Measurements from ENCODE around the gene KRTAP10-8.

KRTAP10-8 gene, protein sequence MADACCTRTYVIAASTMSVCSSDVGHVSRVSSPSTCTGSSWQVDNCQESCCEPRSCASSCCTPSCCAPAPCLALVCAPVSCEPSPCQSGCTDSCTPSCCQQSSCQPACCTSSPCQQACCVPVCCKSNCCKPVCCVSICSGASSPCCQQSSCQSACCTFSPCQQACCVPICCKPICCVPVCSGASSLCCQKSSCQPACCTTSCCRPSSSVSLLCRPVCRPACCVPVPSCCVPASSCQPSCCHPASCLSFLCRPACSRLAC

DNA sequence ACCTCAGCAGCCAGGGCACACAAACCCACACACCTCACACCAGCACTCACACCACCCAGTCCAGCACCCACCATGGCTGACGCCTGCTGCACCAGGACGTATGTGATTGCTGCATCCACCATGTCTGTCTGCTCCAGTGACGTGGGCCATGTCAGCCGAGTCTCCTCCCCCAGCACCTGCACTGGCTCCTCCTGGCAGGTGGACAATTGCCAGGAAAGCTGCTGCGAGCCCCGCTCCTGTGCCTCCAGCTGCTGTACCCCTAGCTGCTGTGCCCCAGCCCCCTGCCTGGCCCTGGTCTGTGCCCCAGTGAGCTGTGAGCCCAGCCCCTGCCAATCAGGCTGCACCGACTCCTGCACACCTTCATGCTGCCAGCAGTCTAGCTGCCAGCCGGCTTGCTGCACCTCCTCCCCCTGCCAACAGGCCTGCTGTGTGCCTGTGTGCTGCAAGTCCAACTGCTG, at the start of gene KRTAP10-8:
Gene KRTAP10-8 (plus strand): TSS at position 51 of the 458 bp plus-strand sequence. CDS start 22 bp downstream, at position 73.
- H3K9ac ChIP-seq (ENCODE audit: low read length in 2 of 2), result no peak within 1 kb of the TSS
- H3K27me3 ChIP-seq (ENCODE audit: control insufficient read depth in 1 of 2, insufficient read depth in 2 of 2, low read length in 2 of 2), result peaks cover 2 to 6% of the 10 kb centered on the region in 2 donors
- H3K9me3 ChIP-seq (ENCODE audit: control insufficient read depth in 2 of 2, low read length in 2 of 2), result peaks cover 3 to 6% of the 10 kb centered on the region in 2 donors
- H3K36me3 ChIP-seq (ENCODE audit: control insufficient read depth in 2 of 2, insufficient read depth in 2 of 2, low read length in 2 of 2), result no peaks in the 10 kb centered on the region
- H3K4me3 ChIP-seq (ENCODE audit: low read length in 2 of 2), result no peak within 1 kb of the TSS
- H3K27ac ChIP-seq (ENCODE audit: low read length), result no peak within 1 kb of the TSS
- H3K4me1 ChIP-seq (ENCODE audit: control insufficient read depth, insufficient read depth, low read length), result no peaks in the 10 kb centered on the region

DNA sequence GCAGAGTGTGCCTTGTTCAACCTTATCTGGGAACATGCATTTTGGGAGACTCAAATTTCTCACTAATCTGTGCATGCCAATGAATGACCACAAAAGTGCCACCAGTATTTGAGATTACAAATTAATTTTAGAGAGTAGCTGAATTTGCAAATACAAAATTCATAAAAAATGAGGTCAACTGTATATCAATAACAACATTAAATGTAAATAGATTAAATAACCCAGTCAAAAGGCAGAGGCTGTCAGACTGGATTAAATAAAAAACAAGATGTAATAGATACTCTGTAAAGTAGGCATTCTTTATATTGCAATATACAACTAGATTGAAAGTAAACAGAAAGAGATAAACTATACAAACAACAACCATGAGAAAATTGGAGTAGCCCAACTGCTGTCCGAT, 47.8 kb upstream of the KRTAP10-8 start:
- Histone ChIP-seq H3K27ac (ENCODE audit: low read length) (no peak overlapping the region), H3K9ac (ENCODE audit: low read length in 2 of 2) (no peak overlapping the region), H3K27me3 (ENCODE audit: control insufficient read depth in 1 of 2, insufficient read depth in 2 of 2, low read length in 2 of 2) (peaks cover 0 to 2% of the 10 kb centered on the region in 2 donors), H3K36me3 (ENCODE audit: control insufficient read depth in 2 of 2, insufficient read depth in 2 of 2, low read length in 2 of 2) (no peaks in the 10 kb centered on the region), H3K9me3 (ENCODE audit: control insufficient read depth in 2 of 2, low read length in 2 of 2) (peaks cover 0 to 2% of the 10 kb centered on the region in 2 donors), H3K4me3 (ENCODE audit: low read length in 2 of 2) (no peak overlapping the region), H3K4me1 (ENCODE audit: control insufficient read depth, insufficient read depth, low read length) (no peaks in the 10 kb centered on the region)

DNA sequence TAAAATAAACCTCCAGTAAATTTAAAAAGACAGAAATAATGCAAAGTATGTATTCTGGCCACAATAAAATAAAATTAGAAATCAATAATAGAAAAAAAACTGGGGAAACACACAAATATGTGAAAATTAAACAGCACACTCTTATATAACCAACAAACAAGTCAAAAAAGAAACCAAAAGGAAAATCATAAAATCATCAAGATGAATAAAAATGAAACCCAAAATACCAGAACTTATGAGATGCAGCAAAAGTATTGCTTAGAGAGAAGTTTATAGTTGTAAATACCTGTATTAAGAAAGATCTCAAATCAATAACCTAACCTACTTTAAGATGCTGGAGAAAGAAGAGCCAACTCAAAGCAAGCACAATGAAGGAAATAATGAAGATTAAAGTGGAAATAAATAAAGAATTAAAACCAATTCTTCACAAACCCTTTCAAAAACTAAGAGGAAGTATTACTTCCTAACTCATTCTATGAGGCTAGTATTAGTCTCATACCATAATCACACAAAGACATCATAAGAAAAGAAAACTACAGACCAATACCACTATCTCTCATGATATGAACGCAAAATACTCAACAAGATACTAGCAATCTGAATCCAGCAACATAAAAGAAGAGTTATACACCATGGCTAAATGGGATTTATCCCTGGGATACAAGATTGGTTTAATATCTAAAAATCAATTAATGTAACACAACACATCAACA, 46.8 kb upstream of the KRTAP10-8 start:
- Histone ChIP-seq H3K9ac (ENCODE audit: low read length in 2 of 2) (no peak overlapping the region), H3K4me3 (ENCODE audit: low read length in 2 of 2) (no peak overlapping the region), H3K4me1 (ENCODE audit: control insufficient read depth, insufficient read depth, low read length) (no peaks in the 10 kb centered on the region), H3K27ac (ENCODE audit: low read length) (no peak overlapping the region), H3K36me3 (ENCODE audit: control insufficient read depth in 2 of 2, insufficient read depth in 2 of 2, low read length in 2 of 2) (no peaks in the 10 kb centered on the region), H3K9me3 (ENCODE audit: control insufficient read depth in 2 of 2, low read length in 2 of 2) (no peaks in the 10 kb centered on the region), H3K27me3 (ENCODE audit: control insufficient read depth in 1 of 2, insufficient read depth in 2 of 2, low read length in 2 of 2) (peaks cover 0 to 5% of the 10 kb centered on the region in 2 donors)

GRCh38 chr21:44566403-44566802, 45.5 kb upstream of the KRTAP10-8 start:
- H3K4me3 ChIP-seq (ENCODE audit: low read length in 2 of 2), result no peak overlapping the region
- H3K9me3 ChIP-seq (ENCODE audit: control insufficient read depth in 2 of 2, low read length in 2 of 2), result peaks cover 0 to 4% of the 10 kb centered on the region in 2 donors
- no peak overlapping the region for H3K27ac ChIP-seq (ENCODE audit: low read length)
- no peaks in the 10 kb centered on the region for H3K36me3 ChIP-seq (ENCODE audit: control insufficient read depth in 2 of 2, insufficient read depth in 2 of 2, low read length in 2 of 2)
- H3K4me1 ChIP-seq (ENCODE audit: control insufficient read depth, insufficient read depth, low read length), result no peaks in the 10 kb centered on the region
- no peak overlapping the region for H3K9ac ChIP-seq (ENCODE audit: low read length in 2 of 2)
- peaks cover 0 to 5% of the 10 kb centered on the region in 2 donors for H3K27me3 ChIP-seq (ENCODE audit: control insufficient read depth in 1 of 2, insufficient read depth in 2 of 2, low read length in 2 of 2)

DNA sequence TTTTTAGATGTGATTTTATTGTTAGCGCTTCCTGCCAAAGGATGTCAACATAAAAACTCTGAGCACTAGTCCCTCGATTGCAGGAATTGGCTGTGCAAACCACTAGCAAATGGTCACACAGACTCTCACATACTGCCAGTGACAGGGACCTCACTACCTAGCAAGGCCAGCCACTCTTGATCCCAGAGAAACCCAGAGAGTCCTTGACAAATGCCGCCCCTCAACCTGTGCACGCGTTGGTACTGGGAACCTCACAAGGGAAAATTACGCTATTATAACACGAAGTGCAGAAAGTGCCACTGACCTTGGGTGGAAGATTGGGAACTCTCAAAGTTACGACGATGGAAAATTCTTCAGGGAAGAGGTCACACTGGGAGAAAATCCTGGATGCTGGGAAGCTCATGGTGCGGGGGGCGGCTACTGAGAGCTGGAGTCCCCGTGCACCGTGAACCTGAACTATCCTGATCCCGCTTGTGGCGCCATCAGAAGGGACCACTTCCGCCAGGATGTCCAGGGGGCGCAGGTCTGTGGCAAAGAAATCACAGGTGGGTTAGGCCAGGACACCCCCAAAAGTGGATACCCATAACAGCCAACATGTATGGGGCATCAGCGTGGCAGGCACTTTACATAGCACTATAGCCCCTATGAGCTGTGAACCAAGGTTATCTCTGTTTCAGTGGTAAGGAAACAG, 44.3 kb upstream of the KRTAP10-8 start:
- Histone ChIP-seq H3K9me3 (ENCODE audit: control insufficient read depth in 2 of 2, low read length in 2 of 2) (peaks cover 0 to 9% of the 10 kb centered on the region in 2 donors), H3K27me3 (ENCODE audit: control insufficient read depth in 1 of 2, insufficient read depth in 2 of 2, low read length in 2 of 2) (peaks cover 0 to 5% of the 10 kb centered on the region in 2 donors), H3K4me1 (ENCODE audit: control insufficient read depth, insufficient read depth, low read length) (no peaks in the 10 kb centered on the region), H3K9ac (ENCODE audit: low read length in 2 of 2) (no peak overlapping the region), H3K27ac (ENCODE audit: low read length) (no peak overlapping the region), H3K4me3 (ENCODE audit: low read length in 2 of 2) (no peak overlapping the region), H3K36me3 (ENCODE audit: control insufficient read depth in 2 of 2, insufficient read depth in 2 of 2, low read length in 2 of 2) (no peaks in the 10 kb centered on the region)

GRCh38 chr21:44568261-44568660, 43.6 kb upstream of the KRTAP10-8 start:
- Histone ChIP-seq H3K36me3 (ENCODE audit: control insufficient read depth in 2 of 2, insufficient read depth in 2 of 2, low read length in 2 of 2) (no peaks in the 10 kb centered on the region), H3K4me3 (ENCODE audit: low read length in 2 of 2) (no peak overlapping the region)

GRCh38 chr21:44568667-44569556, 43.0 kb upstream of the KRTAP10-8 start:
- no peak overlapping the region for H3K9ac ChIP-seq (ENCODE audit: low read length in 2 of 2)
- peaks cover 6 to 8% of the 10 kb centered on the region in 2 donors for H3K27me3 ChIP-seq (ENCODE audit: control insufficient read depth in 1 of 2, insufficient read depth in 2 of 2, low read length in 2 of 2)
- H3K9me3 ChIP-seq (ENCODE audit: control insufficient read depth in 2 of 2, low read length in 2 of 2), result peaks cover 0 to 9% of the 10 kb centered on the region in 2 donors
- H3K27ac ChIP-seq (ENCODE audit: low read length), result no peak overlapping the region
- H3K36me3 ChIP-seq (ENCODE audit: control insufficient read depth in 2 of 2, insufficient read depth in 2 of 2, low read length in 2 of 2), result no peaks in the 10 kb centered on the region
- no peaks in the 10 kb centered on the region for H3K4me1 ChIP-seq (ENCODE audit: control insufficient read depth, insufficient read depth, low read length)
- H3K4me3 ChIP-seq (ENCODE audit: low read length in 2 of 2), result no peak overlapping the region

More at GRCh38 chr21:44568261-44568660, 43.6 kb upstream of the KRTAP10-8 start:
- Histone ChIP-seq H3K4me1 (ENCODE audit: control insufficient read depth, insufficient read depth, low read length) (no peaks in the 10 kb centered on the region), H3K27me3 (ENCODE audit: control insufficient read depth in 1 of 2, insufficient read depth in 2 of 2, low read length in 2 of 2) (peaks cover 3 to 7% of the 10 kb centered on the region in 2 donors), H3K9me3 (ENCODE audit: control insufficient read depth in 2 of 2, low read length in 2 of 2) (peaks cover 0 to 9% of the 10 kb centered on the region in 2 donors), H3K27ac (ENCODE audit: low read length) (no peak overlapping the region), H3K9ac (ENCODE audit: low read length in 2 of 2) (no peak overlapping the region)

GRCh38 chr21:44569861-44570517, 41.9 kb upstream of the KRTAP10-8 start:
- Histone ChIP-seq H3K4me3 (ENCODE audit: low read length in 2 of 2) (no peak overlapping the region), H3K27me3 (ENCODE audit: control insufficient read depth in 1 of 2, insufficient read depth in 2 of 2, low read length in 2 of 2) (peaks cover 6 to 10% of the 10 kb centered on the region in 2 donors)

DNA sequence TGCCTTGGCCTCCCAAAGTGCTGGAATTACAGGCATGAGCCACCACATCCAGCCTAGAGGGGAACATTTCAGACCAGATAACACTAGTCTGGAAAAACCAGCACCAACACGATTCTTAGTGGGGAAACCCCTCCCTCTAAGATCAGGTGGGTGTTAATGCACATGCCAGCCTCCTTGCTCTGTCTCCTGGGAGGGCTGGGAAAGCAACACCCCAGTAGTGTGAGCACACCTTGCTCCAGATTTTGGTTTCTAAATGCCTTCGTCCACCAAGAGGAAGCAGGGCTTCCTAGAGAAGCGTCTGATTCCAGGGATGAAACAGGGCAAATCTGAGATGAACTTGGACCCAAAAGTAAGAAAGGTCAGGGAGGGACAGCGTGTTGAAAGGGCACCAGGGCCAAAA, 40.6 kb upstream of the KRTAP10-8 start:
- no peak overlapping the region for H3K9ac ChIP-seq (ENCODE audit: low read length in 2 of 2)
- H3K36me3 ChIP-seq (ENCODE audit: control insufficient read depth in 2 of 2, insufficient read depth in 2 of 2, low read length in 2 of 2), result no peaks in the 10 kb centered on the region
- H3K9me3 ChIP-seq (ENCODE audit: control insufficient read depth in 2 of 2, low read length in 2 of 2), result peaks cover 0 to 17% of the 10 kb centered on the region in 2 donors
- H3K4me3 ChIP-seq (ENCODE audit: low read length in 2 of 2), result no peak overlapping the region
- no peaks in the 10 kb centered on the region for H3K4me1 ChIP-seq (ENCODE audit: control insufficient read depth, insufficient read depth, low read length)
- no peak overlapping the region for H3K27ac ChIP-seq (ENCODE audit: low read length)
- H3K27me3 ChIP-seq (ENCODE audit: control insufficient read depth in 1 of 2, insufficient read depth in 2 of 2, low read length in 2 of 2), result peaks cover 6 to 10% of the 10 kb centered on the region in 2 donors

More at GRCh38 chr21:44569861-44570517, 41.9 kb upstream of the KRTAP10-8 start:
- no peak overlapping the region for H3K27ac ChIP-seq (ENCODE audit: low read length)
- H3K4me1 ChIP-seq (ENCODE audit: control insufficient read depth, insufficient read depth, low read length), result no peaks in the 10 kb centered on the region
- no peaks in the 10 kb centered on the region for H3K36me3 ChIP-seq (ENCODE audit: control insufficient read depth in 2 of 2, insufficient read depth in 2 of 2, low read length in 2 of 2)
- no peak overlapping the region for H3K9ac ChIP-seq (ENCODE audit: low read length in 2 of 2)
- peaks cover 0 to 9% of the 10 kb centered on the region in 2 donors for H3K9me3 ChIP-seq (ENCODE audit: control insufficient read depth in 2 of 2, low read length in 2 of 2)
